Trophoblast cell (in vitro differentiated cells and primary cell): Measurements from ENCODE around the gene PTPRN2.
A peak's percentile ranks its signal among the peaks of the same experiment; 100 is the strongest.

Experiments
- DNase-seq, 2 donors: peaks; one replicate each; pipeline ENCODE4 v3.0.0-alpha.2; 2016
- H2AFZ ChIP-seq: 2 replicates; pipeline ENCODE4 v1.6.1; 2013; ENCODE audit warnings: low read length, moderate library complexity, mild to moderate bottlenecking; ENCODE audit not compliant: insufficient read depth, poor library complexity
- H2AK5ac ChIP-seq: 2 replicates; pipeline ENCODE4 v1.6.1; 2013; ENCODE audit warnings: mild to moderate bottlenecking, low read length
- H2BK120ac ChIP-seq: 2 replicates; pipeline ENCODE4 v1.6.1; 2013; ENCODE audit warnings: low read length, mild to moderate bottlenecking, moderate library complexity; ENCODE audit not compliant: insufficient read depth, poor library complexity
- H2BK12ac ChIP-seq: 2 replicates; pipeline ENCODE4 v1.6.1; 2013; ENCODE audit warnings: mild to moderate bottlenecking, low read length, moderate library complexity
- H2BK5ac ChIP-seq: 2 replicates; pipeline ENCODE4 v1.6.1; 2013; ENCODE audit warnings: low read length, low read depth, moderate library complexity, mild to moderate bottlenecking; ENCODE audit not compliant: poor library complexity
- H3K14ac ChIP-seq: 2 replicates; pipeline ENCODE4 v1.6.1; 2013; ENCODE audit warnings: mild to moderate bottlenecking, low read length
- H3K18ac ChIP-seq: 2 replicates; pipeline ENCODE4 v1.6.1; 2013; ENCODE audit warnings: mild to moderate bottlenecking, low read length
- H3K23ac ChIP-seq: 2 replicates; pipeline ENCODE4 v1.6.1; 2013; ENCODE audit warnings: low read length
- H3K27ac ChIP-seq: 2 replicates; pipeline ENCODE4 v1.5.1; 2013; ENCODE audit warnings: low read depth, mild to moderate bottlenecking, inconsistent platforms, low read length, moderate library complexity
- H3K27me3 ChIP-seq: 2 replicates; pipeline ENCODE4 v1.6.1; 2013; ENCODE audit warnings: inconsistent platforms, mild to moderate bottlenecking, low read length, moderate library complexity; ENCODE audit not compliant: insufficient read depth
- H3K36me3 ChIP-seq, 2 experiments: 1 replicate in 1 of 2; 2 replicates in 1 of 2; pipeline ENCODE4 v1.6.1; 2013; ENCODE audit warnings: low read length in 2 of 2, mild to moderate bottlenecking in 2 of 2, moderate library complexity in 1 of 2; ENCODE audit not compliant: insufficient read depth in 2 of 2, control insufficient read depth in 1 of 2
- H3K4ac ChIP-seq: 2 replicates; pipeline ENCODE4 v1.6.1; 2013; ENCODE audit warnings: low read depth, mild to moderate bottlenecking, low read length, moderate library complexity
- H3K4me1 ChIP-seq, 2 experiments: 1 replicate in 1 of 2; 2 replicates in 1 of 2; pipeline ENCODE4 v1.6.1; 2013; ENCODE audit warnings: low read length in 2 of 2, mild to moderate bottlenecking in 2 of 2, moderate library complexity in 1 of 2; ENCODE audit not compliant: insufficient read depth in 2 of 2, control insufficient read depth in 1 of 2
- H3K4me2 ChIP-seq: 2 replicates; pipeline ENCODE4 v1.6.1; 2013; ENCODE audit warnings: inconsistent platforms, mild to moderate bottlenecking, low read length, moderate library complexity
- H3K4me3 ChIP-seq: 2 replicates; pipeline ENCODE4 v1.5.1; 2013; ENCODE audit warnings: mild to moderate bottlenecking, low read depth, low read length, inconsistent platforms
- H3K79me1 ChIP-seq: one replicate; pipeline ENCODE4 v1.6.1; 2013; ENCODE audit warnings: low read length
- H3K79me2 ChIP-seq: 2 replicates; pipeline ENCODE4 v1.6.1; 2013; ENCODE audit warnings: low read length, mild to moderate bottlenecking; ENCODE audit not compliant: control insufficient read depth, insufficient read depth, poor library complexity
- H3K9ac ChIP-seq: 2 replicates; pipeline ENCODE4 v1.6.1; 2013; ENCODE audit warnings: mild to moderate bottlenecking, low read length
- H3K9me3 ChIP-seq: 2 replicates; pipeline ENCODE4 v1.6.1; 2013; ENCODE audit warnings: low read depth, mild to moderate bottlenecking, control low read depth, inconsistent platforms, low read length; ENCODE audit not compliant: insufficient read depth
- H4K12ac ChIP-seq: 2 replicates; pipeline ENCODE4 v1.6.1; 2013; ENCODE audit warnings: low read depth, mild to moderate bottlenecking, low read length, moderate library complexity
- H4K8ac ChIP-seq: 2 replicates; pipeline ENCODE4 v1.6.1; 2013; ENCODE audit warnings: low read depth, mild to moderate bottlenecking, low read length, moderate library complexity
- H4K91ac ChIP-seq: one replicate; pipeline ENCODE4 v1.6.1; 2013; ENCODE audit warnings: low read depth, mild to moderate bottlenecking, low read length, moderate library complexity
- WGBS: extraction: QIAGEN DNeasy Blood & Tissue Kit; methylation state at CpG from one replicate; pipeline ENCODE4 v1.1.7; 2013; ENCODE audit warnings: missing lambda C conversion rate; ENCODE audit not compliant: insufficient read length, insufficient coverage; ENCODE audit errors: extremely low coverage; 5-methylcytosine and 5-hydroxymethylcytosine counted together

PTPRN2 gene

DNA sequence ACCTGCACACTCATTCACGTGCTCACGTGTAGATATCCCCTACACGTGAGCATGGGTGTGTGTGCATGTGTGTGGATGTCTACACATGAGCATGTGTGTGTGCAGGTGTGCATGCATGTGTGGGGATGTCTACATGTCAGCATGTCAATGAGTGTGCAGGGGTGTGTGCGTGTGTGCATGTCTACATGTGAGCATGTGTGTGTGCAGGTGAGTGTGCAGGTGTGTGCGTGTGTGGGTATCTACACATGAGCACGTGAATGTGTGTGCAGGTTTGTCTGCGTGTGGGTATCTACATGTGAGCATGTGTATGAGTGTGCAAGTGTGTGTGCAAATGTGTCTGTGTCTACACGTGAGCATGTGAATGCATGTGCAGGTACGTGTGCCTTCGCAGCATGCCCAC lies 274.8 kb downstream of the PTPRN2 start:
- H2BK120ac ChIP-seq, result no peak overlapping the region
- no peak overlapping the region for H2AK5ac ChIP-seq
- H3K9me3 ChIP-seq, result peaks cover 47% of the 10 kb centered on the region
- H3K27ac ChIP-seq, result no peak overlapping the region
- no peak overlapping the region for H2BK5ac ChIP-seq
- H3K4me2 ChIP-seq, result no peak overlapping the region
- no peaks in the 10 kb centered on the region for H3K4me1 ChIP-seq
- H3K36me3 ChIP-seq, result no peaks in the 10 kb centered on the region
- no peak overlapping the region for H3K18ac ChIP-seq
- no peak overlapping the region for H4K12ac ChIP-seq
- no peak overlapping the region for H3K14ac ChIP-seq
- H4K8ac ChIP-seq, result no peak overlapping the region
- H4K91ac ChIP-seq, result no peak overlapping the region
- no peak overlapping the region for H3K4ac ChIP-seq
- H3K27me3 ChIP-seq, result peaks cover under 1% of the 10 kb centered on the region
- DNase-seq, result no peak
- no peak overlapping the region for H2BK12ac ChIP-seq
- H3K23ac ChIP-seq, result peak overlapping the region; percentile 18
- WGBS, result no CpG with 5 or more reads among the region's 10 CpGs
- H2AFZ ChIP-seq, result no peak overlapping the region
- H3K9ac ChIP-seq, result no peak overlapping the region
- no peaks in the 10 kb centered on the region for H3K79me1 ChIP-seq
- H3K4me3 ChIP-seq, result peak overlapping the region; percentile 54
- H3K79me2 ChIP-seq, result no peaks in the 10 kb centered on the region

DNA sequence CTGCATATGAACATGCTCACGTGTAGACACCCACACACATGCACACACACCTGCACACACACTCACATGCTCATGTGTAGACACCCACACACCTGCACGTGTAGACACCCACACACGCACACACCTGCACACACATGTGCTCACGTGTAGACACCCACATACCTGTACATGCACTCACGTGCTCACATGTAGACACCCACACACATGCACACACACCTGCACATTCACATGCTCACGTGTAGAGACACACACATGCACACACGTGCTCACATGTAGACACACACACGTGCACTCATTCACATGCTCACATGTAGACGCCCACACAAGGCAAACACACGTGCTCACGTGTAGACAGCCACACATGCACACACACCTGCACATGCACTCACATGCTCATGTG lies 275.8 kb downstream of the PTPRN2 start:
- no peak overlapping the region for H4K8ac ChIP-seq
- no peak overlapping the region for H3K27ac ChIP-seq
- H3K36me3 ChIP-seq, result no peaks in the 10 kb centered on the region
- no CpG with 5 or more reads among the region's 11 CpGs for WGBS
- H2BK5ac ChIP-seq, result no peak overlapping the region
- H2AFZ ChIP-seq, result no peak overlapping the region
- H3K4me2 ChIP-seq, result no peak overlapping the region
- no peaks in the 10 kb centered on the region for H3K79me2 ChIP-seq
- no peak overlapping the region for H2AK5ac ChIP-seq
- no peak overlapping the region for H2BK12ac ChIP-seq
- H3K27me3 ChIP-seq, result no peaks in the 10 kb centered on the region
- no peaks in the 10 kb centered on the region for H3K79me1 ChIP-seq
- no peak overlapping the region for H4K91ac ChIP-seq
- H3K4me3 ChIP-seq, result peak overlapping the region; percentile 63
- no peak overlapping the region for H2BK120ac ChIP-seq
- DNase-seq, result no peak
- no peak overlapping the region for H4K12ac ChIP-seq
- H3K14ac ChIP-seq, result no peak overlapping the region
- H3K18ac ChIP-seq, result no peak overlapping the region
- peaks cover 44% of the 10 kb centered on the region for H3K9me3 ChIP-seq
- no peaks in the 10 kb centered on the region for H3K4me1 ChIP-seq
- H3K23ac ChIP-seq, result peak overlapping the region; percentile 89
- no peak overlapping the region for H3K4ac ChIP-seq
- H3K9ac ChIP-seq, result no peak overlapping the region

DNA sequence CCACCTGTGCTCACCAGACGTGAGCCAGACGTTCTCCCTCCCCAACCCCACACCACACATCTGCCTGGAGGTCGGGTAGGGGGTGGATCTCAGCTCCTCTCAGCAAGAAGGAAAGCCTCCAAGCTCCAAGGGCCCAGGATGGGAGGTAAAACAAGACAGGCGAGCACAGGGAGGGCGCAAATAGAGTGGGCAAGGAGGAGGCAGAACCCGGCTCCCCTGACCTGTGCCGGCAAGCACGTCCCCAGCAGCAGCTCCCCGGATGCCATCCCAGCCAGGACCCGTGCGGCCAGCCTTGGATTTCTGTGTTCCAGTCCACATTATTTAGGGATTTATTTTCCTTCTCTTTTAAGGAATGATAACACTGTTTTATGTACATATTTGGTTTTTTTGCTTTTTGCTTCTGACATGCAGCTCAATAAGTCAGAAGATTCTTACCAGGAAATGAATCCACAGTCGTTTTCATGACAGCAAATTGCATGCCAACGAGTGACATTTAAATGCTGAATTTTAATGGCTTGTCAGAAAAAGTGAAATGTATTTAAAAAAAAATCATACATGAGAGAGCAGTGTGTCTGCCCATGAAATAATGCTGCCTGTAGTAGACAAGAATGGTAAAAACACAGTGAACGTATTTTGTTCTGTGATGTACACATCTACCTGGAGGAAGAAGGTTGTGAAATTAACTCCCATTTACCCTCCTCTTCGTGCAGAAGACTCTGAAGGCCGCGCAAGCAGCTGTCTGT lies 276.5 kb downstream of the PTPRN2 start:
- peaks cover 41% of the 10 kb centered on the region for H3K9me3 ChIP-seq
- no peak overlapping the region for H4K91ac ChIP-seq
- H3K18ac ChIP-seq, result no peak overlapping the region
- no peak overlapping the region for H2BK12ac ChIP-seq
- no peak overlapping the region for H3K4ac ChIP-seq
- no peak overlapping the region for H3K4me3 ChIP-seq
- WGBS, result no CpG with 5 or more reads among the region's 17 CpGs
- no peaks in the 10 kb centered on the region for H3K79me1 ChIP-seq
- DNase-seq, result no peak
- H3K79me2 ChIP-seq, result no peaks in the 10 kb centered on the region
- no peak overlapping the region for H2AK5ac ChIP-seq
- H4K12ac ChIP-seq, result no peak overlapping the region
- no peak overlapping the region for H3K27ac ChIP-seq
- H3K4me1 ChIP-seq, result no peaks in the 10 kb centered on the region
- no peaks in the 10 kb centered on the region for H3K27me3 ChIP-seq
- H3K4me2 ChIP-seq, result no peak overlapping the region
- H4K8ac ChIP-seq, result no peak overlapping the region
- H3K9ac ChIP-seq, result peak overlapping the region; percentile 69
- H3K36me3 ChIP-seq, result no peaks in the 10 kb centered on the region
- H2AFZ ChIP-seq, result no peak overlapping the region
- H3K14ac ChIP-seq, result no peak overlapping the region
- H3K23ac ChIP-seq, result no peak overlapping the region
- no peak overlapping the region for H2BK120ac ChIP-seq
- H2BK5ac ChIP-seq, result no peak overlapping the region

DNA sequence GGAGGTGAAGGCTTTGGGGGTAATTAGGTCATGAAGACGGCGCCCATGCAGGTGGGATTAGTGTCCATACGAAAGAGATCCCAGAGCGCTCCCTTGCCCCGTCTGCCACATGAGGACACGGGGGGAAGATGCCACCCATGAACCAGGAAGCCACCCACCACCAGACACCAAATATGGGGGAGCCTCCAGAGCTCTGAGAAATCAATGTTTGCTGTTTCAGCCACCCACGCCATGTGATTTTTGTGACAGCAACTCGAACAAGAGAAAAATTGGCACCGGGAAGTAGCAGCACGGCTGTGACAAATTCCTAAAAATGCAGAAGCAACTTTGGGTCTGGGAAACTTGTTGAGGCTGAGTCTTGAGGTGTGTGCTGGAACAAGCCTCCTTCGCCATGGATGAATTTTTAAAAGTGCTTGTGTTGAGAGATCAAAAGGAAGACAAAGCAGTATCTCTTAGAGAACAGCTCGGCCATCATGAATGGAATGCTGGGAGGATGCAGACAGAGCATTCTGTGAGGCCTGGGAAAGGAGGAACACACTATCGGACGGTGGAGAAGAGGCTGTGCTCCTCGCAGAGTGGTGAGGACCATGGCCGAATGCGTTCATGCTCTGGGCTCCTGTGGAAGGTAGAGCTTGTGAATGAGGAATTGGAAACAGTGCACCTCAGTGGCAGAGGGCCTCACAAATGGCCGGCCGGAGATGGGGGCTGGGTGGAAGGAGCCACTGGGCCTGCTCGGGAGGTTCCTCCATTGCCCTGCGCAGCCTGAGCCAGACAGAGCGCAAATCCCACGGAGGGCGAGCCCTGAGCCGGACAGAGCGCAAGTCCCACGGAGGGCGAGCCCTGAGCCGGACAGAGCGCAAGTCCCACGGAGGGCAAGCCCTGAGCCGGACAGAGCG lies 277.5 kb downstream of the PTPRN2 start:
- Histone ChIP-seq H3K79me2 (no peaks in the 10 kb centered on the region), H2BK5ac (no peak overlapping the region), H3K27me3 (no peaks in the 10 kb centered on the region), H3K4ac (no peak overlapping the region), H3K4me2 (no peak overlapping the region), H3K79me1 (no peaks in the 10 kb centered on the region), H2AK5ac (no peak overlapping the region), H3K14ac (no peak overlapping the region), H3K23ac (no peak overlapping the region), H4K8ac (no peak overlapping the region), H3K9me3 (peaks cover 34% of the 10 kb centered on the region), H2AFZ (no peak overlapping the region), H3K18ac (no peak overlapping the region), H3K4me3 (no peak overlapping the region), H3K36me3 (no peaks in the 10 kb centered on the region), H3K27ac (no peak overlapping the region), H4K12ac (no peak overlapping the region), H2BK12ac (no peak overlapping the region), H3K4me1 (no peaks in the 10 kb centered on the region), H2BK120ac (no peak overlapping the region), H4K91ac (no peak overlapping the region), H3K9ac (no peak overlapping the region)
- no peak for DNase-seq
- no CpG with 5 or more reads among the region's 33 CpGs for WGBS
